ENCODE data around the gene FAM47E.

FAM47E gene

GRCh38 chr4:76250962-76251361 lies 559 bp upstream of the FAM47E start:
- peak overlapping the region; percentile 73 for H3K4me3 ChIP-seq (ENCODE audit: low read length, poor library complexity, severe bottlenecking)
- H3K9me3 ChIP-seq (ENCODE audit: insufficient read depth, low read depth, low read length) = no peaks in the 10 kb centered on the region
- no peaks in the 10 kb centered on the region for H3F3A ChIP-seq (ENCODE audit: low read depth)
- peak overlapping the region; percentile 46 for H3K9ac ChIP-seq (ENCODE audit: low read depth, low read length, poor library complexity, severe bottlenecking)
- no peaks in the 10 kb centered on the region for H3K9me2 ChIP-seq (replicated peaks; ENCODE audit: low read depth, low read length)
- no peaks in the 10 kb centered on the region for H3K79me2 ChIP-seq (ENCODE audit: insufficient read depth, low read length)
- no peaks in the 10 kb centered on the region for H3K36me3 ChIP-seq (ENCODE audit: insufficient read depth, low read length)
- no peaks in the 10 kb centered on the region for H4K20me1 ChIP-seq (ENCODE audit: insufficient read depth, low read length, poor library complexity, severe bottlenecking)
- H3K4me2 ChIP-seq (ENCODE audit: low read depth, low read length, poor library complexity, severe bottlenecking) = peak overlapping the region; percentile 91
- H2AFZ ChIP-seq (ENCODE audit: low read length) = peak overlapping the region; percentile 88
- no peak for TF ChIP-seq EZH2phosphoT487 (IDR thresholded peaks at IDR 0.05; ENCODE audit: borderline replicate concordance)
- TF ChIP-seq, protein P1, sequence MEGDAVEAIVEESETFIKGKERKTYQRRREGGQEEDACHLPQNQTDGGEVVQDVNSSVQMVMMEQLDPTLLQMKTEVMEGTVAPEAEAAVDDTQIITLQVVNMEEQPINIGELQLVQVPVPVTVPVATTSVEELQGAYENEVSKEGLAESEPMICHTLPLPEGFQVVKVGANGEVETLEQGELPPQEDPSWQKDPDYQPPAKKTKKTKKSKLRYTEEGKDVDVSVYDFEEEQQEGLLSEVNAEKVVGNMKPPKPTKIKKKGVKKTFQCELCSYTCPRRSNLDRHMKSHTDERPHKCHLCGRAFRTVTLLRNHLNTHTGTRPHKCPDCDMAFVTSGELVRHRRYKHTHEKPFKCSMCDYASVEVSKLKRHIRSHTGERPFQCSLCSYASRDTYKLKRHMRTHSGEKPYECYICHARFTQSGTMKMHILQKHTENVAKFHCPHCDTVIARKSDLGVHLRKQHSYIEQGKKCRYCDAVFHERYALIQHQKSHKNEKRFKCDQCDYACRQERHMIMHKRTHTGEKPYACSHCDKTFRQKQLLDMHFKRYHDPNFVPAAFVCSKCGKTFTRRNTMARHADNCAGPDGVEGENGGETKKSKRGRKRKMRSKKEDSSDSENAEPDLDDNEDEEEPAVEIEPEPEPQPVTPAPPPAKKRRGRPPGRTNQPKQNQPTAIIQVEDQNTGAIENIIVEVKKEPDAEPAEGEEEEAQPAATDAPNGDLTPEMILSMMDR (conservative IDR thresholded peaks at IDR 0.05; ENCODE audit: low read length) = no peak
- peaks cover 9% of the 10 kb centered on the region for H3K4me1 ChIP-seq (ENCODE audit: insufficient read depth, low read length, poor library complexity, severe bottlenecking)
- peaks cover 5% of the 10 kb centered on the region for H3K27me3 ChIP-seq (ENCODE audit: insufficient read depth, low read length, poor library complexity, severe bottlenecking)

DNA sequence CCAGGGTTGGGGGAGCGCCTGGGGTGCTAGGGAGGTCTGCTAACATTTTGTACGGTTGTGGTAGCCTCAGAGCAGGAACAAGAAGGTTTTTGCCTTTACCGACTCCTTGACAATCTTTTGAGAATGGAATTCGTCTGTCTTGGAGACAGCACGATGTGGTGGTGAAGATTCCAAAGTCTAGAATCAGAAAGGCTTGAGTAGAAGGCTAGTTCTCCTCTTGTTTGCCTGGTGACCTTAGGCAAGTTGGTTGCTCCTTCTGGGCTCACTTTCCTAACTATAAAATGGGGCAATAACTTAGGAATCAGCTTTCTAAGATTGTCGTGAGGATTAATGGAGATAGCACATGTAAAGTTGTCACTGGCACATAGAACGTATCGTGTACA lies 741 bp downstream of the FAM47E start:
- no peaks in the 10 kb centered on the region for H3K79me2 ChIP-seq (ENCODE audit: insufficient read depth, low read length)
- TF ChIP-seq EZH2phosphoT487 (IDR thresholded peaks at IDR 0.05; ENCODE audit: borderline replicate concordance) = no peak
- TF ChIP-seq, protein P1 (conservative IDR thresholded peaks at IDR 0.05; ENCODE audit: low read length) = no peak
- H3K9me3 ChIP-seq (ENCODE audit: insufficient read depth, low read depth, low read length) = no peaks in the 10 kb centered on the region
- H4K20me1 ChIP-seq (ENCODE audit: insufficient read depth, low read length, poor library complexity, severe bottlenecking) = no peaks in the 10 kb centered on the region
- H3K27me3 ChIP-seq (ENCODE audit: insufficient read depth, low read length, poor library complexity, severe bottlenecking) = peaks cover 5% of the 10 kb centered on the region
- no peaks in the 10 kb centered on the region for H3K9me2 ChIP-seq (replicated peaks; ENCODE audit: low read depth, low read length)
- H3F3A ChIP-seq (ENCODE audit: low read depth) = no peaks in the 10 kb centered on the region
- peaks cover 9% of the 10 kb centered on the region for H3K4me1 ChIP-seq (ENCODE audit: insufficient read depth, low read length, poor library complexity, severe bottlenecking)
- H3K4me2 ChIP-seq (ENCODE audit: low read depth, low read length, poor library complexity, severe bottlenecking) = peak overlapping the region; percentile 91
- H3K4me3 ChIP-seq (ENCODE audit: low read length, poor library complexity, severe bottlenecking) = no peak overlapping the region
- H3K9ac ChIP-seq (ENCODE audit: low read depth, low read length, poor library complexity, severe bottlenecking) = no peak overlapping the region
- peak overlapping the region; percentile 88 for H2AFZ ChIP-seq (ENCODE audit: low read length)
- no peaks in the 10 kb centered on the region for H3K36me3 ChIP-seq (ENCODE audit: insufficient read depth, low read length)

DNA sequence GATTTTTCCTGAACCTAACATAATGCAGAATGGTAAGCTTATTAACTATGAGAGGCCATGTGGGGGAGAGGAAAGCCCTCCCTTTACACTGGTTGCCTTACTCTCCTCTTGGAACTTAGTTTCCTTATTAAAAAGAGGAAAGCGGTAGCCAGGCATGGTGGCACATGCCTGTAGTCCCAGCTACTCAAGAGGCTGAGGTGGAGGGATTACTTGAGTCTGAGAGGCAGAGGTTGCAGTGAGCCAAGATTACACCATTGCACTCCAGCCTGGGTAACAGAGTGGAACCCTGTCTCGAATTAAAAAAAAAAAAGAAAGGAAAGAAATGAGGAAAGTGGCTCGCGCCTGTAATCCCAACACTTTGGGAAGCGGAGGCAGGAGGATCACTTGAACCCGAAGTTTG lies 2.0 kb downstream of the FAM47E start:
- Histone ChIP-seq H3K4me1 (ENCODE audit: insufficient read depth, low read length, poor library complexity, severe bottlenecking) (peaks cover 9% of the 10 kb centered on the region), H3K27me3 (ENCODE audit: insufficient read depth, low read length, poor library complexity, severe bottlenecking) (peaks cover 5% of the 10 kb centered on the region)

More for the DNA sequence above, 2.0 kb downstream of the FAM47E start:
- H3K9me2 ChIP-seq (replicated peaks; ENCODE audit: low read depth, low read length) = no peaks in the 10 kb centered on the region
- no peaks in the 10 kb centered on the region for H3F3A ChIP-seq (ENCODE audit: low read depth)
- H3K9ac ChIP-seq (ENCODE audit: low read depth, low read length, poor library complexity, severe bottlenecking) = no peak overlapping the region
- TF ChIP-seq, protein P1 (conservative IDR thresholded peaks at IDR 0.05; ENCODE audit: low read length) = no peak
- H3K9me3 ChIP-seq (ENCODE audit: insufficient read depth, low read depth, low read length) = no peaks in the 10 kb centered on the region
- H3K4me2 ChIP-seq (ENCODE audit: low read depth, low read length, poor library complexity, severe bottlenecking) = no peak overlapping the region
- H2AFZ ChIP-seq (ENCODE audit: low read length) = no peak overlapping the region
- no peaks in the 10 kb centered on the region for H4K20me1 ChIP-seq (ENCODE audit: insufficient read depth, low read length, poor library complexity, severe bottlenecking)
- H3K36me3 ChIP-seq (ENCODE audit: insufficient read depth, low read length) = no peaks in the 10 kb centered on the region
- no peak overlapping the region for H3K4me3 ChIP-seq (ENCODE audit: low read length, poor library complexity, severe bottlenecking)
- H3K79me2 ChIP-seq (ENCODE audit: insufficient read depth, low read length) = no peaks in the 10 kb centered on the region
